ENCODE measurements around the gene MBD3L2B.
"Not testable (repeated sequence)": the region's sequence is repeated elsewhere in the genome, so short reads cannot be mapped to it uniquely, and the experiment has no call there.

MBD3L2B gene

DNA sequence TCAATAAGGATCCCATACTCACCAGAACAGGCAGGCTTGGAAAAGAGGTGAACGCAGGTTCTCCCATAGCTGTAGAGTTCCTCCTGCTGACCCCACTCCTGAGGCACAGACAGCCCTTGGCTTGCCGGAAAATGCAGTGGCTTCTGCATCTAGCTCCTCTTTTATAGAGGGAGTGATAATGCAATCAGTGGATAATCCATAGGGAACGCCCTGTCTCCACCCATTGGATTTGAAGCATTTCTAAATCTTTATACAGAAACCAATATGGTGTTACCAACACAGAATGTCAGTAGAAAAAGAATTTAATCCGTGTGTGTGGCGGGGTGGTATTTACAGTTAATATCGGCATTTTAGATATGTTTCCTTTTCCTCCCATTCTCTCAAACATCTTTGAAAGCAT is at the start of gene MBD3L2B:
MBD3L2B (minus strand) TSS at position 101 of the 400 bp plus-strand sequence; CDS start at position 67, 34 bp downstream.
- DNase-seq (ENCODE audit: low read depth in 3 of 3, low spot score in 1 of 3): not testable (repeated sequence)

- no peak for DNase-seq (ENCODE audit: low read depth in 3 of 3, low spot score in 1 of 3)
Measured at GRCh38 chr19:7069904-7070226, 48.6 kb upstream of the MBD3L2B start.

GRCh38 chr19:7069042-7069903 is 48.0 kb upstream of the MBD3L2B start, which contains the start of gene ZNF557:
ZNF557 (plus strand) TSS chr19:7069703; CDS start chr19:7075075, 5,372 bp downstream.
- peak; percentile 96 to 98 (median 97) for DNase-seq (ENCODE audit: low read depth in 3 of 3, low spot score in 1 of 3)

GRCh38 chr19:7068599-7068998 is 47.4 kb upstream of the MBD3L2B start:
- DNase-seq (ENCODE audit: low read depth in 3 of 3, low spot score in 1 of 3): no peak

DNA sequence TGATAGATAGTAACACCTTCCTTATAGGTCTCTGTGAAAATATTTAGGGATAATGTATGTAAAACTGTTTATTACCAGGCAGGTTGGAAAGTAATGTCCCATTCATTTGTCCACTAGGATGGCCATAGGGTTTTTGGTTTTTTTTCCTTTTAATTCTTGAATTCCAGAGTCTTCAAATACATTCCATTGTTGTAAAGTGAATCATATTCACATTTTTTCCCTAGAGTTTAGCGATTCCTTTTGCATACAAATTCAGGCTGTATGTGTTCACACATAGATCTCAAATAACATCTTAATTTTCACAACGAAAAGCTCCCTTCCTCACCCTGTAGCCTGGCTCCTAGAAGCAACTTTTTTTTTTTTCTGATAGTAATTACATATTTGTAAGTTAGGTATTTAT is 46.5 kb upstream of the MBD3L2B start:
- DNase-seq (ENCODE audit: low read depth in 3 of 3, low spot score in 1 of 3): no peak

- DNase-seq (ENCODE audit: low read depth in 3 of 3, low spot score in 1 of 3): not testable (repeated sequence)
Measured at GRCh38 chr19:7067122-7067521, 45.9 kb upstream of the MBD3L2B start.

DNA sequence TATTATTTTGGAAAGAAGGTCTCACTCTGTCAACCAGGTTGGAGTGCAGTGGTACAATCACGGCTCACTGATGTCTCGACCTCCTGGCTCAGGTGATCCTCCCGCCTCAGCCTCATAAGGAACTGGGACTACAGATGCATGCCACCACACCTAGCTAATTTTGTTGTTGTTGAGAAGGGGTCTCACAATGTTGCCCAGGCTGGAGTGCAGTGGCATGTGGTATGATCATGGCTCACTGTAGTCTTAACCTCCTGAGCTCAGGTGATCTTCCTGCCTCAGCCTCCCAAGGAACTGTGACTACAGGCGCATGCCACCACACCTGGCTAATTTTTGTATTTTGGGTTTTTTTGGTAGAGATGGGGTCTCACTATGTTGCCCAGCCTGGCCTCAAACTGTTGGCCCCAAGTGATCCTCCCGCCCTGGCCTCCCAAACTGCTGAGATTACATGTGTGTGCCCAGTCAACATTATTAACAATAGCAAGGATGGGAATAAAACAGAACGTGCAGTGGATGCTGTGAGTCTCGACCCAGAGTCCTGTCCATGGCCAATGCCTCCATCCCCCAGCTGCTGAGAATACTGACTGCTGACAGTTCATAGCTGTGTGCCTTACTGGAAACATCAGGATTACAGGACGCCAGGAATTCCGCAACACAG is 42.7 kb upstream of the MBD3L2B start:
- no peak for DNase-seq (ENCODE audit: low read depth in 3 of 3, low spot score in 1 of 3)

- no peak for DNase-seq (ENCODE audit: low read depth in 3 of 3, low spot score in 1 of 3)
Measured at GRCh38 chr19:7063339-7063738, 42.1 kb upstream of the MBD3L2B start.

DNA sequence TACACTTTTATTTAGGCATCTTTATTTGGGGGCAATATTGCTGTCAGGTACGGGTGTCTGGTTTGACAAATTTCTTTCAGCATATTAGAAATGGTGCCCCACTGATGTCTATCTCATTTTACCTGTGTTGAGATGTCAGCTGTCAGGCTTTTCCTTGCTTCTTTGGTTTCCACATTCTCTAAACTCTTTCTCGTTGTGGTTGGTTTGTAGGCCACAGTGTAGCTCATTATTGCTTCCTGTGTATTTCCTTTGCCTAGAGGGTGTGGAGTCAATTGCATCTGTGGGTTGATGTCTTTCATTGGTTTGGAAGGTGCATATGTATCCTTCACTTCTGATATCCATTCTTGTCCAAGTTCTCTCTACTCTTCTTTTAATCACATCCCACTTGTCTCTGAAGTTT is 38.7 kb upstream of the MBD3L2B start:
- not testable (repeated sequence) for DNase-seq (ENCODE audit: low read depth in 3 of 3, low spot score in 1 of 3)

- DNase-seq (ENCODE audit: low read depth in 3 of 3, low spot score in 1 of 3): not testable (repeated sequence)
Measured at GRCh38 chr19:7058576-7058975, 37.3 kb upstream of the MBD3L2B start, which contains the start of gene MBD3L3. MBD3L3 (minus strand) TSS chr19:7058676; CDS start chr19:7058605, 71 bp downstream.

DNA sequence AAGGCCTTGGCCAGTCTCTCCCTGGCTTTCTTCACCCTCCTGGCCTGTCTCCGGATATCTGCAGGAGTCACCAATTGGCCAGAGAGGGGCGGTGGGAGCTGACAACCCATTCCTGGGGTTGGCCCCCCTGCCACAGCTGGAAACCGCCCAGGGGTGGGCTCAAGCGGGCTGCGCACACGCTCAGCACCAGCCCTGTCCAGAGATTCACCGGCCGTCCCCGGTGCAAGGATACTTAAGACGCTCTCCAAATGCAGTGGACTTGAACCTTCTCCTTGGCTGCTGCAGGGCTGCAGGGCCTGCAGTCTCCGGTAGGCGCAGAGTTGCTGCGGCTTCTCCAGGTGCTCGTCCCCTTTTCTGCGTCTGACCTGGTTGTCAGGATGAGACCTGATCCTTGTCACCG is 35.1 kb upstream of the MBD3L2B start:
- DNase-seq (ENCODE audit: low read depth in 3 of 3, low spot score in 1 of 3): not testable (repeated sequence)

- DNase-seq (ENCODE audit: low read depth in 3 of 3, low spot score in 1 of 3): not testable (repeated sequence)
Measured at GRCh38 chr19:7055679-7056078, 34.4 kb upstream of the MBD3L2B start.

- not testable (repeated sequence) for DNase-seq (ENCODE audit: low read depth in 3 of 3, low spot score in 1 of 3)
Measured at GRCh38 chr19:7054635-7055368, 33.6 kb upstream of the MBD3L2B start.

GRCh38 chr19:7052896-7053295 is 31.7 kb upstream of the MBD3L2B start:
- DNase-seq (ENCODE audit: low read depth in 3 of 3, low spot score in 1 of 3): not testable (repeated sequence)

DNA sequence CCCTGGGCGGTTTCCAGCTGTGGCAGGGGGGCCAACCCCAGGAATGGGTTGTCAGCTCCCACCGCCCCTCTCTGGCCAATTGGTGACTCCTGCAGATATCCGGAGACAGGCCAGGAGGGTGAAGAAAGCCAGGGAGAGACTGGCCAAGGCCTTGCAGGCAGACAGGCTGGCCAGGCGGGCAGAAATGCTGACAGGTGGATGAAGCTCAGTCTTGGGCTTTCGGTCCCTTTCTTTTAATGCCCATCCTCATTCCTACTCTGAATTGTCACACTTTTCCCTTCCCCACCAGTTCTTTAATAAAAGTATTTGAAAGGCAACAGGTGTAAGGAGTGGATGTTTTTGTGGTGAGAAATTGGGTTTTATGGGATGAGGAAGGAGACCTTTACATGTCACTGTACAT is 30.2 kb upstream of the MBD3L2B start:
- not testable (repeated sequence) for DNase-seq (ENCODE audit: low read depth in 3 of 3, low spot score in 1 of 3)

DNA sequence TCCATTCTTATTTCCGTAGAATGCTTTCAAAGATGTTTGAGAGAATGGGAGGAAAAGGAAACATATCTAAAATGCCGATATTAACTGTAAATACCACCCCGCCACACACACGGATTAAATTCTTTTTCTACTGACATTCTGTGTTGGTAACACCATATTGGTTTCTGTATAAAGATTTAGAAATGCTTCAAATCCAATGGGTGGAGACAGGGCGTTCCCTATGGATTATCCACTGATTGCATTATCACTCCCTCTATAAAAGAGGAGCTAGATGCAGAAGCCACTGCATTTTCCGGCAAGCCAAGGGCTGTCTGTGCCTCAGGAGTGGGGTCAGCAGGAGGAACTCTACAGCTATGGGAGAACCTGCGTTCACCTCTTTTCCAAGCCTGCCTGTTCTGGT is 27.8 kb upstream of the MBD3L2B start, which contains the start of gene MBD3L2:
MBD3L2 (plus strand) TSS at position 301 of the 400 bp plus-strand sequence; CDS start at position 354, 53 bp downstream.
- not testable (repeated sequence) for DNase-seq (ENCODE audit: low read depth in 3 of 3, low spot score in 1 of 3)

GRCh38 chr19:7041563-7041962 is 20.3 kb upstream of the MBD3L2B start:
- DNase-seq (ENCODE audit: low read depth in 3 of 3, low spot score in 1 of 3): not testable (repeated sequence)

DNA sequence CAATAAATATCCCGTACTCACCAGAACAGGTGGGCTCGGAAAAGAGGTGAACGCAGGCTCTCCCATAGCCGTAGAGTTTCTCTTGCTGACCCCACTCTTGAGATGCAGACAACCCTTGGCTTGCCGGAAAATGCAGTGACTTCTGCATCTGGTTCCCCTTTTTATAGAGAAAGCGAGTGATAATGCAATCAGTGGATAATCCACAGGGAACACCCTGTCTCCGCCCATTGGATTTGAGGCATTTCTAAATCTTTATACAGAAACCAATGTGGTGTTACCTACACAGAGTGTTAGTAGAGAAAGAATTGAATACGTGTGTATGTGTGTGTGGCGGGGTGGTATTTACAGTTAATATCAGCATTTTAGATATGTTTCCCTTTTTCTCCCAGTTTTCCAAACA is 18.8 kb upstream of the MBD3L2B start, which contains the start of gene MBD3L4:
MBD3L4 (minus strand) TSS at position 101 of the 400 bp plus-strand sequence; CDS start at position 66, 35 bp downstream.
- not testable (repeated sequence) for DNase-seq (ENCODE audit: low read depth in 3 of 3, low spot score in 1 of 3)

DNA sequence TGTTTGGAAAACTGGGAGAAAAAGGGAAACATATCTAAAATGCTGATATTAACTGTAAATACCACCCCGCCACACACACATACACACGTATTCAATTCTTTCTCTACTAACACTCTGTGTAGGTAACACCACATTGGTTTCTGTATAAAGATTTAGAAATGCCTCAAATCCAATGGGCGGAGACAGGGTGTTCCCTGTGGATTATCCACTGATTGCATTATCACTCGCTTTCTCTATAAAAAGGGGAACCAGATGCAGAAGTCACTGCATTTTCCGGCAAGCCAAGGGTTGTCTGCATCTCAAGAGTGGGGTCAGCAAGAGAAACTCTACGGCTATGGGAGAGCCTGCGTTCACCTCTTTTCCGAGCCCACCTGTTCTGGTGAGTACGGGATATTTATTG is 9.0 kb upstream of the MBD3L2B start, which contains the start of gene MBD3L5:
MBD3L5 (plus strand) TSS at position 301 of the 400 bp plus-strand sequence; CDS start at position 335, 34 bp downstream.
- not testable (repeated sequence) for DNase-seq (ENCODE audit: low read depth in 3 of 3, low spot score in 1 of 3)

GRCh38 chr19:7028790-7029189 is 7.6 kb upstream of the MBD3L2B start:
- not testable (repeated sequence) for DNase-seq (ENCODE audit: low read depth in 3 of 3, low spot score in 1 of 3)

DNA sequence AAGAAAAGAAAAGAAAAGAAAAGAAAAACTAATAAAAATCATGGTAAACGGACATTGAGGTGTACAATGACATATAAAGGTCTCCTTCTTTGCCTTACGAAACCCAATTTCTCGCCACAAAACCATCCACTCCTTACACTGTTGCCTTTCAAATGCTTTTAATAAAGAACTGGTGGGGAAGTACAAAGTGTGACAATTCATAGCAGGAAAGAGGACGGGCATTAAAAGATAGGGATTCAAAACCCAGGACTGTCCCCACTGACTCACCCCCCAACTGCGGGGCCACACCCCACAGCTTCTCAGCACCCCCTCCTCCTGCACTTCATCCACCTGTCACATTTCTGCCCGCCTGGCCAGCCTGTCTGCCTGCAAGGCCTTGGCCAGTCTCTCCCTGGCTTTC is 2.4 kb downstream of the MBD3L2B start:
- no peak for DNase-seq (ENCODE audit: low read depth in 3 of 3, low spot score in 1 of 3)

Data from stimulated activated CD4-positive, alpha-beta T cell treated with anti-CD3 and anti-CD28 coated beads, TNF-alpha, amount 100 ng/mL, for 1 hour (primary cell).